IPS-11a (cell line): Measurements from ENCODE around the gene GALNT2.

Experiments
- H3K4me3 ChIP-seq: one replicate; pipeline ENCODE4 v1.5.1; 2013; ENCODE audit warnings: low read depth, low read length, control low read depth

The GALNT2 gene

DNA sequence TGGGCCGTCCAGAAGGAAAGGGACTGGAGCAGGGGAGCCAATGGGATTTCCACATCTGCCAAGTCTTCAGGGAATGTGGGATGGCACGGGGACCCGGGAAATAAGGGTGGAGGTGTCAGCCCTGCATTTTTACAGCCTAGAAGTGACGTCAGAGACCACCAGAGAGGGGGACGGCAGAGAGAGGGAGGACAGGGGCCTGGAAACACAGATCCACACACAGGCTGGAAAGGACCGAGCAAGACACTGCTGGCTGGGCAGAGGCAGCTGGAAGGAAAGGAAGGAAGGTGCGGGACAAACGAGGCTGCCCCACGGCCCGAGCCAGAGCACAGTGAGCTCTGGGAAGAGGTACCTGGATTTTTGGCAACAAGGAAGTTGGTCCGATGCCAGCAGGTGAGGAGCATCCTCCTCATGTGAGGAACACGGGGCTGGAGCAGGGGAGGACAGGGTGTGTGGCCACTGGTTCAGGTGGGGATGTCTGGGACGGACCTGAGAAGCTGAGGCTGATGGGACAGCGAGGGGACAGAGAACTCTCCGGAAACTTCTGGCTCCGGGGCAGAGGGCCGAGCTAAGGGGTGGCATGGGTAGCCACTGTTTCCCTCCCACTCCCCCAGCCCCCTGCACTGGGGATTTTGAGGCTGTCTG lies 220.8 kb downstream of the GALNT2 start:
- H3K4me3 ChIP-seq: no peak overlapping the region

DNA sequence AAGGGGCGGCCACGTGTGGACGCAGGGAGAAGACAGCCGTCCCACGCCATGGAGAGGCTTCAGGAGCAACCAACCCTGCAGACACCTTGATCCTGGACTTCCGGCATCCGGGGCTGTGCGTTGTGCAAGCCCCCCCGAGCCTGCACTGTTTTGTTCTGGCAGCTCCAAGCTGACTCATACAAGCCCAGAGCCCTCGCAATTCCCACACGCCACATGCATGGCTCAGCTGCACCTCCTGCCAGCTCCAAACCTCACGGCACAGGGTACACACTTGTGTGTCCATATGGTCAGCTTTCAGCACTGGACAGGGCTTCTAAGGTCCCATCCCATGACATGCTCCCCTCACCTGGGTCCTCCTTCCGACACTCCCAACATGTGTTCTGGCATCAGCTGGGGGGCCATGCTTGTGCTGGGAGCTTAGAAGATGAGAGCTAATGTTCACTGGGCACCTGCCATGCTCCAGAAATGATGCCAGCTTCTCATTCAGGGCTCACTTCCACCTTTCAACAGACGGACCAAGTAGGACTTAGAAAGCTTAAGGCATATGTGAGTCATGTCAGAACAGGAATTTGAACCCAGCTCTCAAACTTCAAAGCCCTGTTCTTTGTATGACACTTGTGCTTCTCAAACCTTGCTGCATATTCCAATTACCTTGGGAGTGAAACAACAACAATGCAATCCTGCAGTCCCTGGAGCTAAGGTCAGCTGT lies 221.8 kb downstream of the GALNT2 start:
- H3K4me3 ChIP-seq: no peak overlapping the region

DNA sequence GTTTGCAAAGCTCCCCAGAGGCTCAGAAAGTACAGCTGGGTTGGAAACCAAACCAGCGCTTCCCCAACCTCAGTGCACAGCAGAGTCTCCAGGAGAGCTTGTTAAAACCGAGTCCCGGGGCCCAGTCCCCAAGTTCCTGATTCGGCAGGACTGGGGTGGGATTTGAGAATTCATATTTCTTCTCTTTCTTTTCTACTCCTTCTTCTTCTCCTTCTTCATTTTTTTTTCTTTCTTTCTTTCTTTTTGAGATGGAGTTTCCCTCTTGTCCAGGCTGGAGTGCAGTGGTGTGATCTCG lies 222.3 kb downstream of the GALNT2 start:
- no peak overlapping the region for H3K4me3 ChIP-seq

- peak overlapping the region; percentile 45 for H3K4me3 ChIP-seq
Observed at GRCh38 chr1:230291731-230292620, 224.9 kb downstream of the GALNT2 start.

DNA sequence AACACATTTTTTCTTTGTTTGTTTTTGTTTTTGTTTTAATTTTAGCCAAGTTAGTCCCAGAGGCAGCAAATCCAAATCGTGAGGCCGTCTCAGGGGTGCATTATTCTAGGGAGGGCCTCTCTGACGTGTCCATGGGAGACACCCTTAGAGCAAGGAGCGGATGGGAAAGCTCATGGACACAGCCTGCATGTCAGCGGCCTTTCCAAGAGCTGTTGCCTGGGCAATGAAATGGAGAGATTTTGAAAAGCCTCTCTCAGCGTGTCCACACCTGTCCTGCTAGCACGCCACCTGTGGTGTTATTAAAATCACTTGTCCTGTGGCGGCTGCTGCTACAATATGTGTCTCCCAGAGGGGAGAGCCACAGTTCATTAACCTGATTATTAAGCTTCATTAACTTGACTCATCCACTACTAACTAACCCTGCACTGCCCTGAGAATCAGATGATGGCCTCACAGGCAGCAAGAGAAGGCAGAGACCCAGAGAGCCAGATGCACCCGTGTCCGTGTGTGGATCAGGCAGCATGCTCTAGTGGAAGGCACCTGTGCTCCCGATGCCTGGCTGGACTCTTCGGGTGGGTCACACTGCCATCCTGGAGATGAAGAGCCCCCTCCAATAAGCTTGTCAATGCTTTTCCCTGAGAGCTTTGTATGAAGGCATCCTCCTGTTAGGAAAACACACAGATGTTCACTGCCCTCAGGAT lies 225.8 kb downstream of the GALNT2 start:
- no peak overlapping the region for H3K4me3 ChIP-seq

DNA sequence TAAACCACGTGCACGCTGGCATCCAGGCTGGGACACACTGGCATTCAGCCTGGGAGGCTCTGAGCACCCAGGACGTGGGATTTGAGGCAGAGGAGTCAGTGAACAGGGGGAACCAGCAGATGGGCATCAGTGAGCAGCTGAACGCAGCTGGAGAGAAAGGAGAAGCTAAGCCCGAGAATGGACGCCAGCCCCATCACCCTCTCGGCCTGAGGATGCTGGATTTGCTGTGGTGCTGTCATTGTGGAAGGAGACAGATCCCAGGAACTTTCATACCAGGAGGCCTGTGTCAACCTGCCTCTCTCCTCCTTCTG lies 226.3 kb downstream of the GALNT2 start:
- no peak overlapping the region for H3K4me3 ChIP-seq

DNA sequence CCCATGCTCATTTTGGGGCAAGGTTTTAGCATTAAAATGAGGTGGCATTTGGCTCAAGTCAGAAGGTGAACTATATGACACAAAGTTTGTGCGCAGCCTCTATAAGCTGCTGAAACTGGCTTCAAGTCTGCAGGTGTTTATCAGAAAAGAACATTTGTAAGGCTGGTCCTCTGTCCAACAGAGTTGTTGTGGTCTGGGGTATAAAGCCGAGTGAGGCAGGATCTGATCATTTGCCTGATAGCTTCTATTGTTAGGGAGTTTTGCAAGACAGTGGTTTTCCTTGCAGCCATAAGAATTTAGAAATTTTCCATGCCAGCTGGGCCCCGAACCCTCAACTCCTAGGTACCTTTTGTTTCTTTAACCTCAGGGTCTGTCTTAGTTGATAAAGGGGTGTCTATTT lies 228.3 kb downstream of the GALNT2 start:
- H3K4me3 ChIP-seq: no peak overlapping the region

DNA sequence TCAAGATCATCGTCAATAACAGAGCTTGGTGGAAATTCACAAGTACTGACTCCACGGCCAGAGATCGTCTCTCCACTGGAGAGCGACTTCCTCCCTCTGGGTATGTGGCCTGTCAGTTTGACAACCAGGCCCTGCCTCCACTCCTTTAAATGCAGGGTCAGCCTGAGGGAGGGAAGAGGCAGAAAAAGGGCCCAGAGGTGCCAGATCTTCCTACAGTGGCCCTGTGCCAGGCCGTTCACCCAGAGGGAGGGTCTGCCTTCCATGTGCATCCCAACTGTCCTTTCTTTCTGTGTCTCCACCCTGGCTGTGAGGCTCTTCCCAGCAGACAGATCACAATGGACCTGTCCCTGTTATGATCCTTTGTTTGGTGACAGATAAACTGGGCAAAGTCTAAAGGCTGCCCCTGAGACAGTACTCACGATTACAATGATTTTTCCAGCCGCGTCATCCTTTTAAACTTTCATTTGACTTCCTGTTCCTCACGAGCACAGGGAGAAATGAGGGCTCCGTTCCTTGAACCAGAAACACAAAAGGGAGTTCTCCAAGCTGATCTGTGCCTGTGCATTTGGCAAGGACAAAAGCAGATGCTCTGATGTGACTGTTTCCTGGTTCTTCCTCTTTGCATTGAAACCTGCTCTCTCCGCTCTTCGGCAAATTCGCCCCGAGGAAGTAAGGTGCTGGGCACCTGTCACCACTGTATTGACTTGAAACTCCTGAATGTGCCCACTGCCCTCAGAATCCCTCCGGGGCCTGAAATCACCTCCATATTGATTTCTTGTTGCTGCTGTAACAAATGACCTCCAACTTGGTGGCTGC lies 232.4 kb downstream of the GALNT2 start:
- H3K4me3 ChIP-seq: no peak overlapping the region

DNA sequence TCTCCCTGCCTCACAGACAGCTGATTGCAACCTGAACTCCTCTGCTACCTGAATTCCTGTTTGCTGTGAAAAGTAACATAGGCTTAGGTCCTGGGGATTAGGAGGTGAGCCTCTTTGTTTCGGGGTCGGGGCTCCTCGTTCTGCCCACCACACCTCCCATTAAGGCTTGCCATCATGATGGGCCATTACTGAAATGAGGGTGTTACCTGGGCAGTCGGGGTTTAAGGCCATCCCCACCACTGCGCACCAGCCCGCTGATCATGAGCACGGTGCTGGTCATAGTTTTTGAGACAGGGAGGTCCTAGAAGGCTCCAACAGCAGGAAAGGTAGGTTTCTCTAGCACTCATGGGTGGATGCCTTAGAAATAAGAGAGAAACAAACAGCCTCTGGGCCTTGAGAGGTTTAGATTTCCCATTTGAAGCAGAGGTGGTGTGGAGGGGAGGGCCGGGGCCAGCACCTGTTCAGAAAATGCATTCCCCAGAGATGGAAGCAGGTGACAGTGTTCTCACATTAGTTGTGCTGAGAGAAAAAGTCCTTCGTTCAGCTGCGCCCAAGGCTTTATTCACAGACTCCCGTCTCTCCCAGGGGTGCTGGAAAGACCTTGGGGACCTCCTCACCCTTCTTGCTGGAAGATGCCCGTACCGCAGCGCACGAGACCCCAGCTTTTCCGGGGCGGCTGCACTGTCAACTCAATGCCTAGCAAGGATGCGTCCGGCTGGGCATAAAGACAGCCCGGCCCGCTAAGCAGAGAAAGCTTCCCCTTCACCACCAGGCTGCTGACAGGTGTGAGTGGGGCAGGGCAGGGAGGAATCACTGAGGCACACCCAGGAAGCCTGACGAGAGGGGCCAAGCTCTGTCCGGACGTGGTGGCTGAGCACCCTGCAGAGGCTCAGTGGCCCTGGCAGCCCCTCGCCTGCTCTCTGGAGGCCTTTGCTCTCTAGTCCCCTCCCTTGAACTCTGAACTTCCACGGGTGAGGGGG lies 233.6 kb downstream of the GALNT2 start:
- no peak overlapping the region for H3K4me3 ChIP-seq

DNA sequence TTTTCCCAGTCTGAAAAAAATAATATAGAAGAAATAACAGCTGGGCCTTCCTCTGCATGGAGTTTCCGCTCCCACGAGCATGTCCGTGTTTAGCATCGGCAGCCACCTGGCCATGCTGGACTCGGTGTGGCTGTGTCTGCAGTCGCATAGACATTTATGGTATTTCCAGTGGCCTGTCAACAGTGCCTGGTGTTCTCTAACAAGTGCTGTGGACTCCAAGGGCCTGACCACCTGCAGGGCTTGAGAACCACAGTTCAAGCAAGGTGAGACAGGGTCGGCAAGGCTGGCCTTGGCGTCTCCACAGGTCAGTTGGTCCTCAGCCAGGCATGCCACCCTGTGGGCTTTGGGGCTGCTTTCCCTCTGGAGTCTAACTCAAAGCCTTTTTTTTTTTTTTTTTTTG lies 234.3 kb downstream of the GALNT2 start:
- no peak overlapping the region for H3K4me3 ChIP-seq

DNA sequence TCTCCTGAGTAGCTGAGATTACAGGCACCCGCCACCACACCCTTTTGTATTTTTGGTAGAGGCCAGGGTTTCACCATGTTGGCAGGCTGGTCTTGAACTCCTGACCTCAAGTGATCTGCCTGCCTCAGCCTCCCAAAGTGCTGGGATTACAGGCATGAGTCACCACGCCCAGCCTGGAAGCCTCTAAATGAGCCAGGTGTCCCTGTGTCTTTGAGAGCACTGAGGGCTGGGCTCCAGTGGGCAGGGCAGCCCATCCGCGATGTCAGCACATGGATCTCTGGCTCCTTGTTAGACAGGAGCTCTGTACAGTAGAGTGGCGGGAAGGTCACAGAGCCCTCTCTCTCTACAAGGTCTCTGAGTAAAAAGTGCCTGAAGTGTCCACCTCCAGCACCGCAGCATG lies 234.8 kb downstream of the GALNT2 start:
- no peak overlapping the region for H3K4me3 ChIP-seq

DNA sequence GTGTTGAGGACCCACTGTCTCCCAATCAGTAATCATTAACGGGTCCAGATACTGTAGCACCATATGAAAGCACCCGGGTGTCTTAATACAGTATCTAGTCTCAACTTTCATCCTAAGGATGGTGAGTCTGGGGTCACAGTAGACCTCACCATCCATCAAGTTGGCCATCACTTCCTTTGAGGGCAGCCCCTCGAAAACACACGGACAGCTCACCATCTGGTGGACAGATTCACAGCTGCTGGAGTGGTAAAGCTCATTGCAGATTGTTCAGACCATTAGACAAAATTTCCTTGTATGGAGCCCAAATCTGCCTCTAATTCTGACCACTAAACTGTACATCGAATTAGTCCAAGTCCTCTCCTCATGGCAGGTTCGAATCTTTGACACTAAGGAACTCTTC lies 236.0 kb downstream of the GALNT2 start:
- no peak overlapping the region for H3K4me3 ChIP-seq

DNA sequence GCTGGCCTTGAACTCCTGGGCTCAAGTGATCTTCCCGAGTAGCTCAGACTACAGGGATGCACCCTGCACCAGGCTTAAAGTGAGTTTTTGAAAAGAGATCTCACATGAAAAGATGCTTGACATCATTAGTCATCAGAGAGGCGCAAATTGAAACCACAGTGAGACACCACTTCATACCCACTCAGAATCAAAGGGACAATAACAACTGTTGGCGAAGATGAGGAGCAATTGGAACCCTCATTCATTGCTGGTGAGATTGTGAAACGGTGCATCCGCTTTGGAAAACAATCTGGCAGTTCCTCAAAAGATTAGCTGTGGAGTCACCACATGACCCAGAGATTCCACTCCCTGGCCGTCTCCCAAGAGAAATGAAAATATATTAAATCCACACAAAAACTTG lies 236.8 kb downstream of the GALNT2 start:
- no peak overlapping the region for H3K4me3 ChIP-seq

DNA sequence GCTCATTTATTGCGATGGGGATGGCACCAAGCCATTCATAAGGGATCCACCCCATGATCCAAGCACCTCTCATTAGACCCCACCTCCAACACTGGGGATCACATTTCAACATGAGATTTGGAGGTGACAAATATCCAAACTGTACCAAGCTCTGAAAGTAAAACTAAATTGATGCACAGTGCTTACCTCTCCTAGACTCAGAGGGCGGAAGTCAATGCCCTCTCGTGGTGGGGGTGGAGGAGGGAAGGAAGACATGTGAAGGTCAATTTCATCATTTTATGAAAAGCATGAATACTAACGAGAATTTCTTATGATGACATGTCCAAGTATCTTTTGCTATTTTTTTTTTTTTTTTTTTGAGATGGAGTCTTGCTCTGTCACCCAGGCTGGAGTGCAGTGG lies 239.1 kb downstream of the GALNT2 start:
- H3K4me3 ChIP-seq: no peak overlapping the region

GRCh38 chr1:230307213-230307612 lies 240.2 kb downstream of the GALNT2 start:
- no peak overlapping the region for H3K4me3 ChIP-seq

DNA sequence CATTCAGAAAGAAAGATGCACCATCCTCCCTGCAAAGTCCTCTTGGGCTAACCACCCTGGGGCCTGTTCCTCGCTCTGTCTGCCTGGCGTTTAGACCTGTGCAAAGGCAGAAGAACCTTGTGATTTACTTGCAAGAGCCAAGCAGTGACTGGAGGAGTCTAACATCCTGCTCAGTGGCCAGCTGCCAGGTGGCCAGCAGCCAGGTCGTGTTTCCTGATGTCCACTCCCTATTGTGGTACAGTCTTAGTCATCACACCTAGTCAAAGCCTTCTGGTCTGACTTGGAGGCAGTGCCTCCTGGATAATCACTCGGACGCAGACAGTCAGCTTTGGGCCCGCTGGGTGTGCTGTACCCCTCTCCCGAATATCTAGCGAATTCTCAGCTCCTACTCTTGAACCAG lies 241.0 kb downstream of the GALNT2 start:
- no peak overlapping the region for H3K4me3 ChIP-seq

GRCh38 chr1:230308821-230309220 lies 241.8 kb downstream of the GALNT2 start:
- no peak overlapping the region for H3K4me3 ChIP-seq

- no peak overlapping the region for H3K4me3 ChIP-seq
Observed at GRCh38 chr1:230309646-230310177, 242.7 kb downstream of the GALNT2 start.

GRCh38 chr1:230310381-230311163 lies 243.5 kb downstream of the GALNT2 start:
- no peak overlapping the region for H3K4me3 ChIP-seq
